Ascending aorta (tissue), 2 donors: ENCODE measurements around the gene EIPR1. TPM values are rescaled to one million over a fixed set of nuclear protein-coding genes. Genes with fewer than 3 reads are reported as not detected.

Experiments used
- DNase-seq, 2 donors: peaks; one replicate each; pipeline ENCODE4 v3.0.0-alpha.2; 2019; ENCODE audit warnings: low spot score in 2 of 2
- H3K27ac ChIP-seq, 2 donors: fragments of 200-600 bp; sonication (generic); one replicate each; pipeline ENCODE4 v1.5.1; 2016 to 2017; ENCODE audit warnings: mild to moderate bottlenecking in 1 of 2
- H3K27me3 ChIP-seq: fragments of 200-600 bp; sonication (generic); one replicate; pipeline ENCODE4 v1.5.1; 2017
- H3K36me3 ChIP-seq, 2 donors: fragments of 200-600 bp; sonication (generic); one replicate each; pipeline ENCODE4 v1.5.1; 2016
- H3K4me1 ChIP-seq, 2 donors: fragments of 200-600 bp; sonication (generic); one replicate each; pipeline ENCODE4 v1.5.1; 2016 to 2017; ENCODE audit warnings: mild to moderate bottlenecking in 1 of 2
- H3K4me3 ChIP-seq, 2 donors: fragments of 200-600 bp; sonication (generic); one replicate each; pipeline ENCODE4 v1.5.1; 2016 to 2017; ENCODE audit warnings: mild to moderate bottlenecking in 1 of 2
- H3K9me3 ChIP-seq, 2 donors: fragments of 200-600 bp; sonication (generic); one replicate each; pipeline ENCODE4 v1.5.1; 2016
- intact Hi-C: fragments of 100-400 bp; cut with DNase I; formaldehyde crosslinking; loops from one replicate; pipeline ENCODE4 v1.15.1; 2023
- total RNA-seq: library from RNA; depleted of rRNA; stranded (reverse); fragments of >200 nt; gene quantifications from one replicate; pipeline ENCODE4 v1.1.0, GENCODE V29; 2016
- TF ChIP-seq, protein P1 (sequence below), 3 experiments: fragments of 200-600 bp in 2 of 3; fragments of 450-650 bp in 1 of 3; sonication (generic) in 2 of 3; IDR thresholded peaks; one replicate each; pipeline ENCODE4 v1.5.1; 2016 to 2019; ENCODE audit warnings: antibody characterized with exemption in 3 of 3, mild to moderate bottlenecking in 1 of 3, moderate library complexity in 1 of 3

EIPR1 gene
- total RNA-seq, 1 donor from 2014 or later: 14.5 TPM

DNA sequence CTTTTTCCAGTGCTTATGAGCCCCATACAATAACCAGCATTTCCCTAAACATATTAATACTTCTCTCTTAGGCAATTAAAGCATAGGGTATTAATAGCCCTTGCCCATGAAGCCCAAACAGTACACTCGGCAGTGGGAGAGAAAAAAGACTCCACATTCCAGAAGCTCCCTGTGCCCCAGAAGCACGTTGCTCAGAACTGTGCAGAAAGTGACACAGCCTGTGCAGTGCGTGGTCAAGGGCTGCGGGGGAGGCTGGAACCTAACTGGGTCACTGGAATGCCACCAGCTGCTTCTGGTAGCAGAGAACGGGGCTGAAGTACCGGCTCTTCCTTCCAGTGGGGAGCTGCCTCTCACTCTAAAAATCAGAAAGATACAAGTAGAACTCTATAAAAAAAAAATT lies 32.7 kb downstream of the EIPR1 start:
- DNase-seq: no peak
- Histone ChIP-seq H3K4me3 (no peak overlapping the region), H3K9me3 (no peaks in the 10 kb centered on the region), H3K36me3 (peaks cover 3 to 5% of the 10 kb centered on the region in 2 donors), H3K4me1 (no peaks in the 10 kb centered on the region), H3K27me3 (no peaks in the 10 kb centered on the region), H3K27ac (no peak overlapping the region)
- intact Hi-C loops: no loop called here
- TF ChIP-seq, protein P1, sequence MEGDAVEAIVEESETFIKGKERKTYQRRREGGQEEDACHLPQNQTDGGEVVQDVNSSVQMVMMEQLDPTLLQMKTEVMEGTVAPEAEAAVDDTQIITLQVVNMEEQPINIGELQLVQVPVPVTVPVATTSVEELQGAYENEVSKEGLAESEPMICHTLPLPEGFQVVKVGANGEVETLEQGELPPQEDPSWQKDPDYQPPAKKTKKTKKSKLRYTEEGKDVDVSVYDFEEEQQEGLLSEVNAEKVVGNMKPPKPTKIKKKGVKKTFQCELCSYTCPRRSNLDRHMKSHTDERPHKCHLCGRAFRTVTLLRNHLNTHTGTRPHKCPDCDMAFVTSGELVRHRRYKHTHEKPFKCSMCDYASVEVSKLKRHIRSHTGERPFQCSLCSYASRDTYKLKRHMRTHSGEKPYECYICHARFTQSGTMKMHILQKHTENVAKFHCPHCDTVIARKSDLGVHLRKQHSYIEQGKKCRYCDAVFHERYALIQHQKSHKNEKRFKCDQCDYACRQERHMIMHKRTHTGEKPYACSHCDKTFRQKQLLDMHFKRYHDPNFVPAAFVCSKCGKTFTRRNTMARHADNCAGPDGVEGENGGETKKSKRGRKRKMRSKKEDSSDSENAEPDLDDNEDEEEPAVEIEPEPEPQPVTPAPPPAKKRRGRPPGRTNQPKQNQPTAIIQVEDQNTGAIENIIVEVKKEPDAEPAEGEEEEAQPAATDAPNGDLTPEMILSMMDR (IDR thresholded peaks at IDR 0.05): no peak

DNA sequence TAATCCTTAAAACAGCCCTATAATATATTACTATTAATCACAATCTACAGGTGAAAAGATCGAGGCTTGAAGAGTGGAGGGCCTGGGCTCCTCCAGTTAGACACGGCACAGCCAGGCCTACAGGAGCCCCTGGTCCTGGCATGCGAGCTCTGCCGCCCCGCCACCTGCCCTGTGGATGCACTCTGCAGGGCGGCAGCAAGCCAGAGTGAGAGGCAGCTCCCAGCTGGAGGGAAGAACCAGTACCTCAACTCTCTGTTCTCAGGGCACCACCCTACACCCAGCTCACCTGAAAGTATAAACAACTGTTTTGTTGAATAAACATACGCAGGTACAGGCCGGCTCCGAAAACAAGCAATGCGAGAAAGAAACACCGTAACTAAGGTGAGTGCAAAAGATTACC lies 34.6 kb downstream of the EIPR1 start:
- TF ChIP-seq, protein P1 (IDR thresholded peaks at IDR 0.05): no peak
- no peaks in the 10 kb centered on the region for H3K9me3 ChIP-seq
- no peak for DNase-seq
- peaks cover 3 to 5% of the 10 kb centered on the region in 2 donors for H3K36me3 ChIP-seq
- intact Hi-C loops: no loop called here
- H3K4me3 ChIP-seq: no peak overlapping the region
- H3K27me3 ChIP-seq: no peaks in the 10 kb centered on the region
- H3K27ac ChIP-seq: no peak overlapping the region
- no peaks in the 10 kb centered on the region for H3K4me1 ChIP-seq

DNA sequence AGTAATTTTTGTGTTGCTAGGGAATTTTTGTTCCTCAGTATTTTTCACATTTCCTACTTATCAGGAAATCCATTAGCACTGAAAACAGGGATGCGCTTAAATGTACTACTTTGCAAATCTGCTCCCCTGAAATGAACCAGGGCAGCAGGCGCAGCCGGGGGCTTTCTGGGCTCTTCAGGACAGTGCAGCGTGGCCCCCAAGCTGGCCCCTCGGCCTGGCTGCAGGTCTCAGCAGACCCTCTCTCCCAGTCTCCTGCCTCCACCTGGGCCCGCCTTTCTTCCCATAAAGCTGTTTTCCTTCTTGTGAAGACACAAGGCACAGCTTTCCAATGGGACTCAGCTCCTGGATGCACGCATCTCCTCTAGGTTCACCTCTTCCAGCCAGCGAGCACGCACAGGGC lies 35.3 kb downstream of the EIPR1 start:
- peaks cover 3 to 5% of the 10 kb centered on the region in 2 donors for H3K36me3 ChIP-seq
- H3K4me3 ChIP-seq: no peak overlapping the region
- no peaks in the 10 kb centered on the region for H3K9me3 ChIP-seq
- H3K27ac ChIP-seq: no peak overlapping the region
- no peaks in the 10 kb centered on the region for H3K27me3 ChIP-seq
- TF ChIP-seq, protein P1 (IDR thresholded peaks at IDR 0.05): no peak
- intact Hi-C loops: no loop called here
- DNase-seq: no peak
- H3K4me1 ChIP-seq: no peaks in the 10 kb centered on the region

DNA sequence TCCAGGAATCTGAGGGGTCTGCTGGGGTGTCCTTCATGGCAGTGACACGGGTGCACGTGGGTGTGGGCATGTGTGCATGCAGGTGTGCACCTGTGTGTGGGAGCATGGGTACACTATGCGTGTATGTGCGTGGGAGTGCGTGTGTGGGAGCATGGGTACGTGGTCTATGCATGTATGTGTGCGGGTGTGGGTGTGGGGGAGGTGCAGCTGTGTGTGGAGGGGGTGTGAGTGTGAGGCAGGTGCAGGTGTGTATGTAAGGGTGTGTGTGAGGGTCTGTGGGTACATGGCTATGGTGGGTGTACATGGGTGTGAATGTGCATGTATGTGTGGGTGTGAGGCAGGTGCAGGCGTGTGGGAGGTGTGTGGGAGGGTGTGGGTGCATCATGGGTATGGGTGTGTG lies 36.3 kb downstream of the EIPR1 start:
- intact Hi-C loops: no loop called here
- DNase-seq: no peak
- H3K4me1 ChIP-seq: no peaks in the 10 kb centered on the region

DNA sequence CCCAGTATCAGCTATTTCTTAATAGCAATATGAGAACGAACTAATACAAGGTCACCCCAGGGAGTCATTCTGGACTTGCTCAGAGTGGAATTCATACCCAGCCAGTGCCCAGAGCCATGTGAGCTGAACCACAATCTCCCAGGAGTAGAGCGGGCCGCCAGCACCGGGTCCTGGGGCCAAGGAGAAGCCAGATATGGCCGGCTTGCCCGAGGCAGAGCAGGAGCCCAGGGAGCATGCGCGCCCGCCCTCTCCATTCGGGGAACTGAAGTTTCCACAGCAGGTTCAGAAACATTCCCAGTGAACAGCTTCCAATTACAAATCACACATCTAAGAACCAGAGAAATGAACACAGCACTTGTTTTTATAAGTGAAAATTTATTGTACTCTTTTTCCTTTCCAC lies 37.5 kb downstream of the EIPR1 start:
- intact Hi-C loops: no loop called here
- Histone ChIP-seq H3K4me3 (no peak overlapping the region), H3K27ac (no peak overlapping the region), H3K4me1 (no peaks in the 10 kb centered on the region), H3K27me3 (no peaks in the 10 kb centered on the region), H3K36me3 (peaks cover under 1 to 11% of the 10 kb centered on the region in 2 donors), H3K9me3 (no peaks in the 10 kb centered on the region)
- DNase-seq: no peak
- TF ChIP-seq, protein P1 (IDR thresholded peaks at IDR 0.05): no peak

More for the DNA sequence above, 36.3 kb downstream of the EIPR1 start:
- TF ChIP-seq, protein P1 (IDR thresholded peaks at IDR 0.05): no peak
- Histone ChIP-seq H3K4me3 (no peak overlapping the region), H3K9me3 (no peaks in the 10 kb centered on the region), H3K27ac (no peak overlapping the region), H3K27me3 (no peaks in the 10 kb centered on the region), H3K36me3 (peaks cover 0 to 3% of the 10 kb centered on the region in 2 donors)

DNA sequence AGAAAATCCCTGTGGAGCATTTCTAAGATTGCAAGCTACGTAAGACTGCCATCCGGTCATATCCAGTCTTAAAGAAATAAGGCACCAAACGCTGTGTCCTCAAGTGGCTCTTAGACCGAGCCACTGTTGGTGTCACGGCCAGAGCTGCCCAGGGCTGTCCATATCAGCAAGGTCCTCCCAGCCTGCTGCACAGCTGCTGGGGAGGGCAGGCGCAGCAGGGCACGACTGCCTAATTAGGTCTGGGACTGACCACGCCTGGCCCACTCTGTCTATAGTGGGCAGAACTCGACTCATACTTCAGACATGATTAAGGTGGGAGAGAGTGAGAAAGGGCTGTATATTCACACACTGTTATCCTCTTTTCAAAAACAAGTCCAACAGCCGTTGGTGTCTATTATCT lies 39.3 kb downstream of the EIPR1 start:
- TF ChIP-seq, protein P1 (IDR thresholded peaks at IDR 0.05): no peak
- H3K36me3 ChIP-seq: peaks cover 7 to 12% of the 10 kb centered on the region in 2 donors
- H3K9me3 ChIP-seq: no peaks in the 10 kb centered on the region
- no peak for DNase-seq
- H3K4me3 ChIP-seq: no peak overlapping the region
- H3K27me3 ChIP-seq: no peaks in the 10 kb centered on the region
- intact Hi-C loops: no loop called here
- H3K4me1 ChIP-seq: no peaks in the 10 kb centered on the region
- no peak overlapping the region for H3K27ac ChIP-seq
